ENCODE results near the gene S100A16.
A peak's percentile ranks its signal among the peaks of the same experiment; 100 is the strongest.
"Not testable (repeated sequence)": the region's sequence is repeated elsewhere in the genome, so short reads cannot be mapped to it uniquely, and the experiment has no call there.

Gene S100A16

GRCh38 chr1:153643816-153644215, 30.9 kb upstream of the S100A16 start:
- H3K9me3 Mint-ChIP-seq, result no peaks in the 10 kb centered on the region
- H3K4me3 Mint-ChIP-seq, result no peak overlapping the region
- H3K27ac Mint-ChIP-seq, result peak overlapping the region; percentile 80
- no peaks in the 10 kb centered on the region for H3K27me3 Mint-ChIP-seq
- H3K4me1 Mint-ChIP-seq, result peaks cover 73% of the 10 kb centered on the region
- H3K36me3 Mint-ChIP-seq, result peaks cover 35% of the 10 kb centered on the region

- Mint-ChIP-seq H3K4me1 (peaks cover 66% of the 10 kb centered on the region), H3K27me3 (no peaks in the 10 kb centered on the region), H3K9me3 (no peaks in the 10 kb centered on the region), H3K36me3 (peaks cover 35% of the 10 kb centered on the region), H3K27ac (peak overlapping the region; percentile 10), H3K4me3 (no peak overlapping the region)
Observed at GRCh38 chr1:153643100-153643499, 30.2 kb upstream of the S100A16 start.

- Mint-ChIP-seq H3K4me1 (peaks cover 65% of the 10 kb centered on the region), H3K27me3 (no peaks in the 10 kb centered on the region), H3K4me3 (no peak overlapping the region), H3K9me3 (no peaks in the 10 kb centered on the region), H3K27ac (no peak overlapping the region), H3K36me3 (peaks cover 36% of the 10 kb centered on the region)
Observed at GRCh38 chr1:153642161-153642560, 29.2 kb upstream of the S100A16 start.

DNA sequence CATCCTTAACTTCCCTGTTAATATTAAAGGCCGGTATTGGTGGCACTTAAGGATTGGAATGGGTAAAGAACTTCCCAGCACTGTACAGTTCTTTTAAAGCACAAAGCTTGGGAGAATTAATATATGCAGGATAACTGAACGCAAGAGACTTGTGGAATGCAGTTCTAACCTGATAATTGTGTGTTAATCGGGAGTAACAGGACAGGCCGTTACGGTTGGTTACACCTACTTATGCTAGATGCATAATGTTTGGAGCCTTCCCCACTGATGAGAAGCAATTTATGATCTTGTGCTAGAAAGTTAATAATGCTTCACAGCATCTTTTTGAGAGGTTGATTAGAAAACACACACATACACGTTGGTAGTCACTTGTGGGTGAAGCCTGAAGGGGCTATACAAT, 27.9 kb upstream of the S100A16 start:
- no peaks in the 10 kb centered on the region for H3K27me3 Mint-ChIP-seq
- peaks cover 65% of the 10 kb centered on the region for H3K4me1 Mint-ChIP-seq
- peaks cover 34% of the 10 kb centered on the region for H3K36me3 Mint-ChIP-seq
- H3K4me3 Mint-ChIP-seq, result peak overlapping the region; percentile 30
- peak overlapping the region; percentile 17 for H3K27ac Mint-ChIP-seq
- no peaks in the 10 kb centered on the region for H3K9me3 Mint-ChIP-seq

DNA sequence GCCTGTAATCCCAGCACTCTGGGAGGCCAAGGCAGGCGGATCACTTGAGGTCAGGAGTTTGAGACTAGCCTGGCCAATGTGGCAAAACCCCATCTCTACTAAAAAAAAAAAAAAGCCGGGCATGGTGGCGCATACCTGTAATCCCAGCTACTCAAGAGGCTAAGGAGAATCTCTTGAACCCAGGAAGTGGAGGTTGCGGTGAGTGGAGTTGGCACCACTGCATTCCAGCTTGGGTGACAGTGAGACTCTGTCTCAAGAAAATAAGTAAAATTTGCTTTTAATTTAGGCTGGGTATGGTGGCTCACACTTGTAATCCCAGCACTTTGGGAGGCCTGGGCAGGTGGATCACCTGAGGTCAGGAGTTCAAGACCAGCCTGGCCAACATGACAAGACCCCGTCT, 27.3 kb upstream of the S100A16 start:
- H3K27me3 Mint-ChIP-seq, H3K4me3 Mint-ChIP-seq, H3K9me3 Mint-ChIP-seq: not testable (repeated sequence)
- peaks cover 62% of the 10 kb centered on the region for H3K4me1 Mint-ChIP-seq
- H3K36me3 Mint-ChIP-seq, result peaks cover 27% of the 10 kb centered on the region
- peak overlapping the region; percentile 62 for H3K27ac Mint-ChIP-seq

DNA sequence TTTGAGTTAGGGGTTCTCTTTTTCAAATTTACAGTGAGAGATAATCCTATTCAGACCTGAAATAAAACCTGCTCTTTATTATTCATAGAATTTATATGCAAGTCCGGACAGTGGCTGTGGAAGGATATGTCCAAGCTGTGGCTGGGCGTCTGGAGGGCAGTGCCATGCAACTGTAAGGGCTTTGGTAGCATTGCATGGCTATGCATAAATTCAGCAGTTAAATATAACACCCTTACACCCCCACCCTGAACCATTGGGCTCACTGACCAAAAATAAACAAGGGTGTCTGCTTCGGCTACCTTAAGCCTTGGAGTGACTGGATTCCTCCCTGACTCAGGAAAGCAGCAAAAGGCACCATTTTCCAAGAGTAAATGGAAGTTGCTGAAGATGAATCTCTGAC, 26.3 kb upstream of the S100A16 start:
- H3K4me3 Mint-ChIP-seq, result no peak overlapping the region
- H3K27me3 Mint-ChIP-seq, result no peaks in the 10 kb centered on the region
- no peaks in the 10 kb centered on the region for H3K9me3 Mint-ChIP-seq
- peaks cover 24% of the 10 kb centered on the region for H3K36me3 Mint-ChIP-seq
- H3K4me1 Mint-ChIP-seq, result peaks cover 53% of the 10 kb centered on the region
- H3K27ac Mint-ChIP-seq, result no peak overlapping the region

DNA sequence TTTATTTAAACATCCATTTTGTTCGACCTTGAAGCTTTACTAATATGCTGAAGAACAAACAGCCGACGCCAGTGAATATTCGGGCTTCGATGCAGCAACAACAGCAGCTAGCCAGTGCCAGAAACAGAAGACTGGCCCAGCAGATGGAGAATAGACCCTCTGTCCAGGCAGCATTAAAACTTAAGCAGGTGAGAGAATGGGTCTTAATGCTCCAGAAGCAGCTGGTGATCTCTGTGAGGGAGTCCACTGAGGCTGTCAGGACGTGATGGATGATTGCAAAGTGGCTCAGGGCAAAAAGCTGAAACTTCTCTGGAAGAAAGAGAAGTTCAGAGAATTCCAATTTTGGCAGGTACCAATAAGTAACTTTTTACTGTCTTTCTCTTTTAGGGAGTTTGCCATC, 25.3 kb upstream of the S100A16 start:
- peaks cover 20% of the 10 kb centered on the region for H3K36me3 Mint-ChIP-seq
- no peak overlapping the region for H3K27ac Mint-ChIP-seq
- peaks cover 47% of the 10 kb centered on the region for H3K4me1 Mint-ChIP-seq
- H3K27me3 Mint-ChIP-seq, result no peaks in the 10 kb centered on the region
- no peaks in the 10 kb centered on the region for H3K9me3 Mint-ChIP-seq
- H3K4me3 Mint-ChIP-seq, result no peak overlapping the region

DNA sequence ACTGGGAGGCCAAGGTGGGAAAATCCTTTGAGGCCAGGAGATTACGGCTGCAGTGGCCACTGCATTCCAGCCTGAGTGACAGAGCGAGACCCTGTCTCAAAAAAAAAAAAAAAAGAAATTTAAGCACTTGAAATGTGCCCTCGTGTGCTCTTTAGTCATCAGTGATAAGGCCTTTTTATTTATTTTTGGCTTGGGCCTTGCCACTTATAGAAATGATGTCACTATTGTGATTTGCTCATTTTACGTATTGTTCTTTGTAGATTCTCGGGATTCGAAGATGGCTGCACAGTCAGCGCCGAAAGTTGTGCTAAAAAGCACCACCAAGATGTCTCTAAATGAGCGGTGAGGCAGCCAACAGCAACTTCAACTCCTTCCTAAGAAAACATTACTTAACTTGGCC, 23.4 kb upstream of the S100A16 start:
- Mint-ChIP-seq H3K27ac (peak overlapping the region; percentile 95), H3K9me3 (no peaks in the 10 kb centered on the region), H3K36me3 (peaks cover 14% of the 10 kb centered on the region), H3K4me3 (peak overlapping the region; percentile 91), H3K27me3 (no peaks in the 10 kb centered on the region), H3K4me1 (peaks cover 47% of the 10 kb centered on the region)

- Mint-ChIP-seq H3K36me3 (peaks cover 12% of the 10 kb centered on the region), H3K4me1 (peaks cover 45% of the 10 kb centered on the region), H3K4me3 (peak overlapping the region; percentile 91)
Observed at GRCh38 chr1:153635872-153636271, 22.9 kb upstream of the S100A16 start.

DNA sequence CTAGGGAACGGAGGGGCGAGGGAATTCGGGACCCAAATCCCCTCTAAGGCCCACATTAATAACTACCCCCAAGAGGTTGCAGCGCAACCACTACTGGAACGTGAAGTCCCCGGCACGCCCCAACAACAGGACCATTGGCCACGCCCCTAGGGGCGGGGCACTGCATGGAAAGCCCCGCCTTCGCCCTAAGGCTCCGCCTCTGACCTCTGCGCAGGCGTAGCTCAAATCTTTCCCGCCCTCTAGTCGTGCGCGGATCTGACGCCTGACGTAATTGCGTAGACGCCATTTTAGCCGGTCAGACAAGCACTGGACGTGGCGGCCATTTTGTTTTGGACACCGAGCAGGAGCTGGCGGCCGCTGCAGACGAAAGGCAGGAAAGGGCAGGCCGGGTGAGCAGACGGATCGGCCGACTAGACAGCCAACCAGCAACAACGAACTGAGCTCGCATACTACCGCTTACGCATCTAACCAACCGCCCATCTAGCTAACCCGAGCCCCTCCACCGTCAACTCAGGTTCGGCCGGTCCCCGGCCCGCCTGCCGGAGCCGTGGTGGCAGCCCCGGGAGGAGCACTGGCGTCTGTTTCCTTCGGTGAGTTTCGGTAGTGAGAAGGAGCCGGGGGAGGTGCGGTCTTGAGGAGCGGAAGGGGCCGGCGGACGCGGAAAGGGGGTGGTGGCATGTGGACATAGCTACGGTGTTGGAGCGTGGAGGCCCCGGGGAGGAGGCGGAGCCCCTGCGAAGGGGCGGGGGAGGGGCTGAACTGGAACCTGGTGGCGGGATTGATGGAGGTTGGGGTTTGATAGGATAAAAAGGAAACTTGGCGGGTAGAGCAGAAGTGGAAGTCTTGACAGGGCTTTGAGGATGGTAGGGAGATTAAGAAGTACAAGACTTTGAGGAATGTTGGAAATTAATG, 21.1 kb upstream of the S100A16 start, which contains the start of gene CHTOP:
CHTOP (plus strand) TSS at position 313 of the 912 bp plus-strand sequence. CDS start 2,523 bp downstream, outside the sequence.
- Mint-ChIP-seq H3K4me3 (peak within 1 kb of the TSS; percentile 91), H3K36me3 (peaks cover 12% of the 10 kb centered on the region), H3K27me3 (no peaks in the 10 kb centered on the region), H3K9me3 (no peaks in the 10 kb centered on the region), H3K27ac (peak within 1 kb of the TSS; percentile 100), H3K4me1 (peaks cover 44% of the 10 kb centered on the region)

More at GRCh38 chr1:153635872-153636271, 22.9 kb upstream of the S100A16 start:
- no peaks in the 10 kb centered on the region for H3K27me3 Mint-ChIP-seq
- H3K27ac Mint-ChIP-seq, result peak overlapping the region; percentile 41
- no peaks in the 10 kb centered on the region for H3K9me3 Mint-ChIP-seq

DNA sequence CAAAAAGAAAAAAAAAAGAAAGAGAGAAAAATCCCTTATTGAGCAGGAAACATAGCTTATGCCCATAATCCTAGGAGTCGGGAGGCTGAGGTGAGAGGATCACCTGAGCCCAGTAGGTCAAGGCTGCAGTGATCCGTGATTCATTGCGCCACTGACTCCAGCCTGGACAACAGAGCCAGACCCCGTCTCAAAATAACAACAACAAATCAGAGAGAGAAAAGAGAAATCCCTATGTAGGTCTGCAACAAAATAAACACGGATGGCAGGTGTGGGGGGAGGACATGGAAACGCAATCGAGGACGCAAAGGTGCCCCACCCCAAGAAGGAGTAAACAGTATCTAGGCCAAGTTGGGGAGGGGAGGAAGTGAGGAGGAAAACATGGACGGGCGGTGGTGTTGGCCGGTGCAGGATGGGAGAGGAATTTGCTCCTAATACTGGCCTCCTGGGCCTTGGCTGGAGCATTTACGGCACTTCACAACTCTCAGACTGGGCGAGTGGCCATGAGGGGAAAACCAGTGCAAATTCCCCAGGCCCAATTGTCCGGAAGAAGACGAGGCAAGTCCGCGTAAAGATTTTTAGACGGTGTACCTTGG, 20.3 kb upstream of the S100A16 start:
- Mint-ChIP-seq H3K4me1 (peaks cover 44% of the 10 kb centered on the region), H3K27ac (peak overlapping the region; percentile 91), H3K9me3 (no peaks in the 10 kb centered on the region), H3K4me3 (peak overlapping the region; percentile 91), H3K27me3 (no peaks in the 10 kb centered on the region), H3K36me3 (peaks cover 12% of the 10 kb centered on the region)

- peaks cover 29% of the 10 kb centered on the region for H3K4me1 Mint-ChIP-seq
- H3K4me3 Mint-ChIP-seq, result no peak overlapping the region
- peak overlapping the region; percentile 3 for H3K27ac Mint-ChIP-seq
- H3K36me3 Mint-ChIP-seq, result peaks cover 4% of the 10 kb centered on the region
- no peaks in the 10 kb centered on the region for H3K9me3 Mint-ChIP-seq
- peaks cover 1% of the 10 kb centered on the region for H3K27me3 Mint-ChIP-seq
Observed at GRCh38 chr1:153631047-153632022, 18.4 kb upstream of the S100A16 start.

DNA sequence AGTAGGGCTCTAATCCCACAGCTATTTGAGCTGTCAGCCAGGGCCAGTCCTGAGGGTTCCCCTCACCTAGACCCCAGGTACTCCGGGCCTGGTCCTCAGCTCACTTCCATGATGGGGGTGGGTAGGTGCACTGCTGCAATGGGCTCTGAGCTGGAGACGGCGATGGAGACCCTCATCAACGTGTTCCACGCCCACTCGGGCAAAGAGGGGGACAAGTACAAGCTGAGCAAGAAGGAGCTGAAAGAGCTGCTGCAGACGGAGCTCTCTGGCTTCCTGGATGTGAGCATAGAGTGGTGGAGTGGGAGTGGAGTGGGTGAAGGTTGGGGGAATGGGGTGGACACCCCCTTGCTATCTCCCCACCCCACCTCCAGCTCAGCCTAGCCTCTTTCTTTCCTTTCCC, 17.4 kb upstream of the S100A16 start:
- Mint-ChIP-seq H3K4me3 (no peak overlapping the region), H3K36me3 (peaks cover 4% of the 10 kb centered on the region), H3K27me3 (peaks cover 4% of the 10 kb centered on the region), H3K4me1 (peaks cover 21% of the 10 kb centered on the region), H3K9me3 (no peaks in the 10 kb centered on the region), H3K27ac (peak overlapping the region; percentile 59)

GRCh38 chr1:153629971-153630370, 17.0 kb upstream of the S100A16 start:
- H3K27ac Mint-ChIP-seq, result no peak overlapping the region
- H3K4me3 Mint-ChIP-seq, result no peak overlapping the region
- H3K9me3 Mint-ChIP-seq, result no peaks in the 10 kb centered on the region
- peaks cover 4% of the 10 kb centered on the region for H3K36me3 Mint-ChIP-seq
- peaks cover 21% of the 10 kb centered on the region for H3K4me1 Mint-ChIP-seq
- H3K27me3 Mint-ChIP-seq, result peaks cover 4% of the 10 kb centered on the region

DNA sequence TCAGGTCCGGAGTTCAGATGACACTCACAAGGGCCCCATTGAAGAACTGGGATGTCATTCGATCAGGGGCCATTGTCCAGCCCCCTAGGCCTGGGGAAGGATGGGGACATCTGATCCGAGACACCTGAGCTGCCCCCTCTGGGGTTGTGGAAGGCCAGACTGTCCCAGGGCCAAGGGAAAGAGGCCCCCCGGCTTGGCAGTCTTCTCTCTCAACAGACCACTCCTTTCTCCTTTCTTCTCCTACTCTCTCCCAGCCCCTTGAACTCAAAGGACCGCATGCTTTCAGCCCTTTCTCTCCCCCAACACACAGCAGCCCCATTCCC, 16.4 kb upstream of the S100A16 start:
- Mint-ChIP-seq H3K4me1 (peaks cover 21% of the 10 kb centered on the region), H3K27me3 (peaks cover 4% of the 10 kb centered on the region), H3K36me3 (peaks cover 2% of the 10 kb centered on the region), H3K4me3 (no peak overlapping the region), H3K27ac (no peak overlapping the region), H3K9me3 (no peaks in the 10 kb centered on the region)

Data from activated naive CD4-positive, alpha-beta T cell treated with anti-CD3 and anti-CD28 coated beads, Interleukin-2, amount 50 U/mL, for 24 hours (primary cell).